Mucosa of stomach (tissue), 1 donor: ENCODE data around the gene INPP4A.

Source experiments
- H3K27me3 ChIP-seq: one replicate; pipeline ENCODE4 v1.7.0; 2013; ENCODE audit warnings: mild to moderate bottlenecking, low read length; ENCODE audit not compliant: control insufficient read depth, insufficient read depth
- H3K36me3 ChIP-seq: one replicate; pipeline ENCODE4 v1.7.0; 2013; ENCODE audit warnings: low read length; ENCODE audit not compliant: control insufficient read depth, insufficient read depth
- H3K4me1 ChIP-seq: one replicate; pipeline ENCODE4 v1.7.0; 2013; ENCODE audit warnings: mild to moderate bottlenecking, low read length; ENCODE audit not compliant: control insufficient read depth, insufficient read depth
- H3K4me3 ChIP-seq: one replicate; pipeline ENCODE4 v1.7.0; 2013; ENCODE audit warnings: low read length
- H3K9ac ChIP-seq: one replicate; pipeline ENCODE4 v1.7.0; 2013; ENCODE audit warnings: mild to moderate bottlenecking, low read length, moderate library complexity
- H3K9me3 ChIP-seq: one replicate; pipeline ENCODE4 v1.7.0; 2013; ENCODE audit warnings: mild to moderate bottlenecking, low read length, moderate library complexity; ENCODE audit not compliant: control insufficient read depth
- donor health status: Pancreatic carcinoma.

The INPP4A gene

DNA sequence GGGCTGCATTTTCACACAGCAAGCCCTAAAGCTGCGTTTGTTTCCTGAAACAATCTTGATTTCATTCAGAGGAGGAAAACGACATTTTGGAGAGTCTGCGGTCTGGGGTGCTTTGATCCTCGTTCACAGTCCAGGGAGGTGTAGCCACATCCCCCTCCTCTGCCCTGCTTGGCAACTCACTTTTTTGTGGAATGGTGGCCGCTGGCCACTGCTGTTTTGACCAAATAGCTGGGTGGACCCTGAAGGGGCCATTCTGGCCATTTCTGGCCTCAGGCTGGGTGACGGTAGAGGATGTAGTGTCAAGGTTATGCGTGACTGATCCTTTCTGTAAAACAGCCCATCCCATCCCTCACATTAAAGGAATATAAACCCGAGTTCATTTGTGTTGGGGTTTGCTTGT is 62.2 kb downstream of the INPP4A start:
- Histone ChIP-seq H3K36me3 (no peaks in the 10 kb centered on the region), H3K4me3 (no peak overlapping the region), H3K9me3 (no peaks in the 10 kb centered on the region), H3K9ac (no peak overlapping the region), H3K27me3 (no peaks in the 10 kb centered on the region), H3K4me1 (peaks cover 21% of the 10 kb centered on the region)

- H3K36me3 ChIP-seq = no peaks in the 10 kb centered on the region
- no peaks in the 10 kb centered on the region for H3K27me3 ChIP-seq
- peaks cover 21% of the 10 kb centered on the region for H3K4me1 ChIP-seq
- no peak overlapping the region for H3K9ac ChIP-seq
- H3K9me3 ChIP-seq = no peaks in the 10 kb centered on the region
- H3K4me3 ChIP-seq = no peak overlapping the region
These were observed 62.8 kb downstream of the INPP4A start for GRCh38 chr2:98507461-98507860.

DNA sequence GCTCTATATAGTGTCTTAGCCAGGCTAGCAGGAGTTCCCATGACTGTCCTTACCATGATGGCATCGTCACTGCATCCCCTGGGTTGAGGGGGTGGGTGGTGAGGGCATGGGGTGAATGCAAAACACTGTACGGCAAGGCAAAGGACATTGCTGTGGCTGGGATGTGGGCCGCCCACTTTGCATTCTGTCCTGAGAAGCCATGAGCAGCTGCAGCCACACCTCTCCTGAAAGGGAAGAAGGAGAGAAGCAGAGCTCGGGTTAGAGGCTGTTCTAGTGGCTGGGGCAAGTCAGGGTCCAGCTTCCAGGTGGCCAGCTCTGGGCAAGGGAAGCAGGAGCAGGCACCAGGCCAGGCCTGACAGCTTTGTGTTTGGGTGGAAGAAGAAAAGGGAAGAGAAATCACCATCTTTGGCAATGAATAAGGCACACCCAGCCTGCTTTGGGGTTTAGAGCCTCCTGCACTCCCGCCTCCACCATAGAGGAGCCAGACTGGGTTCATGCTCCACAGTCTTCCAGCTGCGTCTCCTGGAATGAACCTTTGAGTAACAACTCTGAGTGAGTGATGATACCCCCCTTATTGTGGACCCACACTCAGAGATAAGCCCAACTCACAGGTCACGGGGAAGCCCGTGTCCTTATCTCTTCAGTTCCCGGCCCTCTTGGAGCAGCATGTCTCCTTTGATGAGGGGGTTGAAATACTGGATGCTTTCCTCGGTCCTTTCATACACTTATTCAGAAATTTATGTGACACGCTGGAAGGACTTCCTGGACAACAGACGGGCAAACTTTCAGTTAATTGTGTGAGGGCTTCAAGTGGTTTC is 63.4 kb downstream of the INPP4A start:
- Histone ChIP-seq H3K9me3 (no peaks in the 10 kb centered on the region), H3K4me3 (no peak overlapping the region), H3K9ac (no peak overlapping the region), H3K27me3 (no peaks in the 10 kb centered on the region), H3K36me3 (no peaks in the 10 kb centered on the region), H3K4me1 (peaks cover 21% of the 10 kb centered on the region)

- H3K9me3 ChIP-seq = no peaks in the 10 kb centered on the region
- no peaks in the 10 kb centered on the region for H3K27me3 ChIP-seq
- no peaks in the 10 kb centered on the region for H3K36me3 ChIP-seq
- H3K4me3 ChIP-seq = no peak overlapping the region
- peaks cover 16% of the 10 kb centered on the region for H3K4me1 ChIP-seq
- H3K9ac ChIP-seq = no peak overlapping the region
These were observed 64.0 kb downstream of the INPP4A start for GRCh38 chr2:98508709-98509066.

DNA sequence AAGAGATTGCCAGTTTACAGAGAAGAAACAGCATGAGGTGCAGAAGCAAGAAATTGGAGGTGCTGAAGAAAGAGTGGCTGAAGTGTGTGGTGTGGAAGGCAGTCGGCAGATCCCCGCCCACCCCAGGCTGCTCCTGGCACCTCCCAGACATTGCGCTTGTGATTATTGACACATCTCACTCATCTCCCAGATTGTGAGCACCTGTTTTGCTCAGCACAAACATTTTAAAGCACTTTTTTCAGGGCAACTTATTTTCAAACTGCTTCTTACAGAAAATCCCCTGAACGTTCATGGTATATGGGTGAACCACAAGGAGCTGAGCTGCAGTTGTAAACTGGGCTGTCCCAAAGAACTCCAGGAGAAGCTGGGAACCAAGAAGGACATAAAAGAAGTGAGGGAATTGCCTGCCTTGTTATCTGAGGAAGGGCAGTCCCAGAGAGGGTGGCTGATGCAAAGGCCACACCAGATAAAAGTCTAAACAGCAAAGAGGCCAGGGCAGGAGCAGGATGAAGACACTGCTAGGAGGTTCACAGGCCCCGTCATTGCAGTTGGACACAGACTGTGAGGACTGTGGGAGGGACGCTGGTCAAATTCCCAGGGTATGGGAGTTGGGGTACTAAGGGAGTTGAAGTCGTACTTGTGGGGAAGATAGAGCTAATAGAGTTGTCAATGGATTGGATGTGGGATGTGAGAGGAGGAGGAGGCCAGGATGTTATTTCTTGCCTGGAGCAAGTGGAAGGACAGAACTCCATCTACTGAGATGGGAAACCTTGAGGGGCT is 65.1 kb downstream of the INPP4A start:
- Histone ChIP-seq H3K4me1 (peaks cover 12% of the 10 kb centered on the region), H3K36me3 (no peaks in the 10 kb centered on the region), H3K9ac (no peak overlapping the region), H3K9me3 (no peaks in the 10 kb centered on the region), H3K27me3 (no peaks in the 10 kb centered on the region), H3K4me3 (no peak overlapping the region)

DNA sequence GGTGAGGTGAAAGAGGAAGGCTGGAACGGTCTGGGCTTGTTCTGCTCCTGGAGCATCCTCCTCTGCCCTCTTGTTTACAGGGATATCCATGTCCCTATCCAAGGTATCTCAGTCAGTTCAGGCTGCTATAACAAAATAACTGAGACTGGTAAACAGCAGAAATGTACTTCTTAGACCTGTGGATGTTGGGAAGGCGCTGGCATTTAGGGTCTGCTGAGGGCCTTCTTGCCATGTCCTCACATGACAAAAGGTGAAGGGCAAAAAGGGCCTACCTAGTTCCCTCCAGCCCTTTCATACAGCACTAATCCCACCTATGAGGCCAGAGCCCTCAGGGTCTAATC is 65.6 kb downstream of the INPP4A start:
- H3K9ac ChIP-seq = no peak overlapping the region
- no peaks in the 10 kb centered on the region for H3K27me3 ChIP-seq
- peaks cover 12% of the 10 kb centered on the region for H3K4me1 ChIP-seq
- no peaks in the 10 kb centered on the region for H3K9me3 ChIP-seq
- H3K4me3 ChIP-seq = no peak overlapping the region
- no peaks in the 10 kb centered on the region for H3K36me3 ChIP-seq

DNA sequence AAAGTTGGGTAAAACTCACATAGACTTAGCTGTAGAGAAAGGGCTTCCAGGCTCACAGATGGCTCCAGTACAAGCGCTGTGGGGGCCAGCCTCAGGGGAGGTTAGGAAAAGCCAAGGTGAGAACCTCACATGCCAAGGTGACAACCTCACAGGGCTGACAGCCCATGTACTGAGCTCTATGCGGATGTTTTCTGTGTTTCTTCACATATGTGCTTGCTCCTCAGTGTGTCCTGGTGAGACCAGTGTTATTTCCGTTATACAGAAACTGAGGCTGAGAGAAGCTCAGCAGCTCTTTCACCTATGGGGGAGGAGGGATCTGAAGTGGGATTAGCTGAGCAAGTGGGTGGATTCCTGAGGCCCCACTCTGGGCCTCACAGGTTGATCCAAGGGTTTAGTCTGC is 67.3 kb downstream of the INPP4A start:
- no peak overlapping the region for H3K4me3 ChIP-seq
- H3K9ac ChIP-seq = no peak overlapping the region
- H3K4me1 ChIP-seq = peaks cover 12% of the 10 kb centered on the region
- no peaks in the 10 kb centered on the region for H3K36me3 ChIP-seq
- no peaks in the 10 kb centered on the region for H3K9me3 ChIP-seq
- no peaks in the 10 kb centered on the region for H3K27me3 ChIP-seq

DNA sequence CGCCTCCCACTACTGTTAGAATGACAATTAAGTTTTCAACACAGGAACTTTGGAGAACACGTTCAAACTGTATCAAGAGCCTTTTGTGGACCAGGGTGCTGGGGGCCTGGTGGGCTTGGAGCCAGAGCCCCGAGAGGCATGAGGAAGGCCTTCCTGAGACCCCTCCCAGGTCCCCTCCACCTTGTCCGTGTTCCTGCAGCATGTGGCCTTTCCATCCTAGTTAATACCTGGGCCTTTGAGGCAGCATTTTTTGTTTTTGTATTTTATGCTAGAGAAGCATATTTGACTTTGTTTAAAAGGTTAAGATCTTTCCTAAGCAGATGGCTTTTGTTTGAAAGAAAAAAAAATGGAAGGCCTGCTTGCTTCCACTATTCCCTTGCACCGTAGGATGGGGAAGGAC is 68.0 kb downstream of the INPP4A start:
- Histone ChIP-seq H3K4me1 (peaks cover 11% of the 10 kb centered on the region), H3K27me3 (no peaks in the 10 kb centered on the region), H3K9me3 (no peaks in the 10 kb centered on the region), H3K4me3 (no peak overlapping the region), H3K9ac (no peak overlapping the region), H3K36me3 (no peaks in the 10 kb centered on the region)

DNA sequence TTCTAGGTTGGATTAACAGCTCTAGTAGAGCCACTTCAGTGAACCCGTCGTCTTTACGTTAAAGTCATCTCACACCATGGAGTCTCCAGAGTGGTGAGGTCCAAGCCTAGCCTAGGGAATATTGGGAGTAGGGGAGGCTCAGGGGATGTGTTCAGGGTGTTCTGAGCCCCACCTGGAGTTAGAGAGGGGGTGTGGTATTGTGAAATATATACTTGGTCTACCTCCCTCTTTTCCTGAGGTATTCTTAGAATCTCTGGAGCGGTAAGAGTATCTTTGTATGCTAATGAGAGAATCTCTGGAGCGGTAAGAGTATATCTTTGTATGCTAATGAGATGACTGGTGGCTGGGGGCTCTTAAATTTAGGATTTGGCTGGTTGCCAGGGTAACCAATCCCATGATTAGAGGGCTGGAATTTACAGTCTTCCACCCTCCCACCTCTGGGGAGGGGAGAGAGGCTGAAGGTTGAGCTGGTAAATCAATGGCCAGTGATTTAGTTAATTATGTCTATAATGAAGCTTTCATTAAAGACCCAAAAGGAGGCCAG is 69.5 kb downstream of the INPP4A start:
- Histone ChIP-seq H3K36me3 (no peaks in the 10 kb centered on the region), H3K27me3 (no peaks in the 10 kb centered on the region), H3K4me3 (no peak overlapping the region), H3K4me1 (no peaks in the 10 kb centered on the region), H3K9me3 (no peaks in the 10 kb centered on the region), H3K9ac (no peak overlapping the region)

DNA sequence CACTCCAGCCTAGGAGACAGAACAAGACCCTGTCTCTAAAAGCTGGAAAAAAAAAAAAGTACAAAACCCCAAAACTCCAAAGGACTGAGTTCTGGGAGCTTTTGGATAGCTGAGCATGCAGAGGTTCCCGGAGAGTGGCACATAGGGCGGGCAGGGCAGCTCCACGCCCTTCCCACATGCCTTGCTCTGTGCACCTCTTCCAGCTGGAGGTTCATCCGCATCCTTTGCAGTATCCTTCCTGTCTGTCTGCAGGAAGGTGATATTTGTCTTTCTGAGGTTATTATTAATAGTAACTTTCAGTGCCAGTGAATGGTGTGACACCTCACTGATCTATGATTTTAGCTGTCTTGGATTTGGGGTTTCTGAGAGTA is 70.2 kb downstream of the INPP4A start:
- H3K27me3 ChIP-seq = no peaks in the 10 kb centered on the region
- no peak overlapping the region for H3K9ac ChIP-seq
- H3K4me3 ChIP-seq = no peak overlapping the region
- no peaks in the 10 kb centered on the region for H3K9me3 ChIP-seq
- no peaks in the 10 kb centered on the region for H3K4me1 ChIP-seq
- H3K36me3 ChIP-seq = no peaks in the 10 kb centered on the region

DNA sequence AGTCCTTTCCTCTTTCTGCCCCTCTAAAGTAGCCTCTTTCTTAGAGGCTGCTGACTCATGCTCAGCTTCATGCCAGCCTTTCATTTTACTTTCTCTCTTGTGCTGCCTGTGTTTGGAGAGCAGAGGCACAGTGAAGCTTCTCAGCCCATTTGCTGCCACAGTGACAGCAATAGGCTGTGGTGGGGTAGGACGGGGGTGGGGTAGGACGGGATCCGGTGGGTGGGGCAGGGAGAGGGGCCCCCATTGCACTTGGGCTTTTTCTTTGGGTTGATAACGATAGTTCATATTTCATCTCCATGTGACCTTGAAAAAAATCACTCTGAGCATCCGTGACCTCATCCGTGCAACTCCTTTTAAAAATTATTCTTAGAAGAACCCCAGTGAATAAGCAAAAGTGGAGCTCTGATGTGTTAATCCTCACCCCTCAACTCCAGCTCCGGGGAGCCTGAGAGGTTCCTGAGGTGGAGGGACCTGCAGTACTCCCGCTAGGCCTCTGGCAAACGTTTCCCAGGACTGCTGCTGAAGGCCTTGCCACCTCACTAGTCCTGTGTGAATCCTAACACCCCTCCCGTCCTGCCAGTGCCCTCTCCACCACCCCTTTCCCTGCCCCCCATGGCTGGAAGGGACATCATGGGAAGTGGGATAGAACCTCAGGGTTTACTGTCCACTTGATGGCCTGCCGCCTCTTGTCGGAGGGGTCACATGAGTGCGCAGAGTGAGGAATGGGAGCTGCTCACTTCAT is 70.8 kb downstream of the INPP4A start:
- no peaks in the 10 kb centered on the region for H3K9me3 ChIP-seq
- H3K9ac ChIP-seq = no peak overlapping the region
- no peaks in the 10 kb centered on the region for H3K36me3 ChIP-seq
- H3K4me1 ChIP-seq = no peaks in the 10 kb centered on the region
- no peaks in the 10 kb centered on the region for H3K27me3 ChIP-seq
- no peak overlapping the region for H3K4me3 ChIP-seq

- no peak overlapping the region for H3K9ac ChIP-seq
- H3K4me1 ChIP-seq = no peaks in the 10 kb centered on the region
- no peak overlapping the region for H3K4me3 ChIP-seq
These were observed 71.9 kb downstream of the INPP4A start for GRCh38 chr2:98516571-98516970.

More at GRCh38 chr2:98516571-98516970, 71.9 kb downstream of the INPP4A start:
- no peaks in the 10 kb centered on the region for H3K9me3 ChIP-seq
- no peaks in the 10 kb centered on the region for H3K36me3 ChIP-seq
- no peaks in the 10 kb centered on the region for H3K27me3 ChIP-seq
